AG08395 (cell line): ENCODE measurements around the gene DSPP.
A peak's percentile ranks its signal among the peaks of the same experiment; 100 is the strongest.
"Not testable (repeated sequence)": the region's sequence is repeated elsewhere in the genome, so short reads cannot be mapped to it uniquely, and the experiment has no call there.

Source experiments
- DNase-seq: peaks from one replicate; pipeline ENCODE4 v3.0.0; 2012; ENCODE audit warnings: mixed read lengths, low spot score

DSPP gene

DNA sequence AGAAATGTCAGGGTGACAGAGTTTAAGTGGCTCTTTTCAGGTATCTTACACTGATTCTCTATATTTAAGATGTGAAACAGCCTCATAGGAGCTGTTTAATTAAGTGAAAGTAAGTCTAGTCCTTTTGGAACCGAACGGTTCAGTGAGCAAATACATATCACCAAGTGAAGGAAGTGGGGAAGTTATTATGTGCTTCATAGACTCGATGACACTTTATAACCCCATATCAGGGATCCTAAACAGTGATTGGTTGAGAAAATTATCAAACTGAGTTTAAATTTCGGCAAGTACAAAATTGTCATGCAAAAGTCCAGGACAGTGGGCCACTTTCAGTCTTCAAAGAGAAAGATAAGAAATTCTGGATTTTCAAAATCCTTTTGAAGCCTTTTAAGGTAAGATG is at the start of gene DSPP:
TSS of gene DSPP (plus strand) at position 301 of the 400 bp plus-strand sequence. CDS start 2,380 bp downstream, outside the sequence.
- DNase-seq: no peak

DNA sequence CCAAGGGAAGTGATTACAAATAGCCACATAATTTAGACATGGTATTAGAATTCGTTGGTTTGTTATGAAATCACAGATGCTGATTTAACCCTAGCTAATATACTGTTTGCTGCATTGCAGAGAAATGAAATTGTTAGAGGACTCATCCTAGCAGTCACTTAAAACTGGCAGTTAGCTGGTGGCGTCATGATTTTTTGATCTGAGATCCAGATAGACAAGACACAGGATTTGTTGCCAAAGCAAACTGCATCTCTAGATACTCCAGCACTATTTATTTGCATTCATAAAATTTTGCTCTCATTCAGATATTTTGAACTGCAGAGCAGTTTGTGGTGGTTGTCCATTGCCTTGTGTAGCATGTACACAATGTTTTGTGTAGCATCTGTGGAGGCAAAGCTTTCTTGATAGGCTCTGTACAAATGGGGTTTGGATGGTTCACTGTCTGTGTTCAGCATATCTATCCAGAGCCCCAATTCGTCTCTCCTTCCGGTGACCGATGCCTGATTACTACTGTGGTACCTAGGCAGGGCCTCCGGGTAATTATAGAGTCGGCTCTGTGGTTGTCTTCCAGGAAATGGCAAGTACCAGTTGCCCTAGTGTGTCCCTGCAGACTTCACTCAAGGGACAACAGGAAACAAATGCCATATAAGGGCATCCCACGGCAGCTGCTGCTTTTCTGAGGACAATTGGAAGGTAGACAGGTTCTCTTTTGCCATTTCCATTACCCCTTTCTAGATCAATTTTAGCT is 49.1 kb upstream of the DSPP start:
- DNase-seq: no peak

DNA sequence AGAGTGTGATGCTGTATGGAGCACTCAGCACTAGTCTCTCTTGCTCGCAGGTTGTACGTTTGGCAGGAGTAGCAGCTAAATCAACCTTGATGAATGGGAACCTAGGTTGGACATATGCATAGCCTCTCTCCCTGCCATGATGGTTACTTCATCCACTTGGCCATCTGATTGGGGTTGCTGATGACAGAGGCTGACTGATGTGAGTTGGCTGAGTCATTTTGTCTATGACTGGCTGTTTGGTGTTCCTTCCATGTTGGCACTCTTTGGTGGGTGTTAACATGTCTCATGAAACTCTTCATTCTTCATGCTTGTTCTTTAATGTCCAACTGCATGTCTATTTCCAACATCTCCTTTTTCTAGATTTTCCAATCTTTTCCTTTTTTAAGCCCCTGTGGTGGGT is 47.5 kb upstream of the DSPP start:
- DNase-seq: no peak

DNA sequence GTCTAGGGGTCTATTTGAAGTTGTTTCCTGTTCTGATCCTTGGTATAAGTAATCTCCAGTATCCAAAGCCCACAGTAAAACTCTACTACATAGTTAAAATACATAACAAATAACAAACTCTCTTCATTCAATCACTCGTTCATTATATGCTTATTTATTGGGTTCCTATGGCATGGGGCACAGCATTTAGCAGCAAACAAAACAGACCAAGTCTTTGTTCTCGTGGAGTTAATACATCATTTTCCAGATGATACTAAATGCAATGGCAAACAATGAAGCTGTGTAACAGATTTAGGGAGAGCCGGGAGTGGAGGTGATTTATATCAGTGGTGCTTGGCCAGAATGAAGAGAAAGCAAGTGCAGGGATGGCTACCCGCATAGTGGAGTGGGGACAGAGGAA is 42.6 kb upstream of the DSPP start:
- DNase-seq: no peak

DNA sequence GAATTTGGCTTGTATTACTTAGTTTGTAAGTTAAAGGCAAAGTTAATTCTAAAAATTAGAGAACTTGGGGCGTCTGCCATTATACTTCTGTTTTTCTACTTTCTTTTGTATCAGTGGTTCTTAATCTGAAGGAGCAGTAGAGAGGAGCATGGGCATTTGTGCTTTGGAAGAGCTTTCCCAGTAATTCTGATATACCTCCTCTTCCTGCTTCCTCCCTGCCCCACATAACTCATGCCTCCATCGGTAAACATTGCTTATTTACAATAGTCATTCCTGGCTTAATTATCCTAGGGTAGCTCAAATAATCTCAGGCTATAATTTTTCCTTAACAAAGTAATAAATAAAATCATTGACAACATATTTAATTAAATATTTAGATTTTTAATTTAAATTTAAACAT is 42.1 kb upstream of the DSPP start:
- DNase-seq: no peak

DNA sequence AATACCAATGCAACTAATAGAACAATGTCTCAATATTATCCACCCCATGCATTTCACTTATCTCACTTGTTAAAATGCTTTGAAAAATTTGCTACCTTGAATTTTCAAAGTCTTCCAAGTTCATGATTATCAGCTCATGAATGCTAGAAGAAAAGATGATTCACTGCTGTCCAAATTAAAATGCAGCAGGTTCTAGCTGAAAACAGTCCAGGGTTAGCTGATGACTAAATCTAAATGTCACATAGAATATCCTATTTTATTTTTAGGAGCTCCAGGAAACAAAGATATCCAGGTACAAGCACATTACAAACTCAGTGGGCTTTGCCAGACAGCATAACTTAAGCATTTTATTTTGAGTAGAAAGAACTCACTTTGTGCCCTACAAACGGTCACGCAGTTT is 41.1 kb upstream of the DSPP start:
- no peak for DNase-seq

DNA sequence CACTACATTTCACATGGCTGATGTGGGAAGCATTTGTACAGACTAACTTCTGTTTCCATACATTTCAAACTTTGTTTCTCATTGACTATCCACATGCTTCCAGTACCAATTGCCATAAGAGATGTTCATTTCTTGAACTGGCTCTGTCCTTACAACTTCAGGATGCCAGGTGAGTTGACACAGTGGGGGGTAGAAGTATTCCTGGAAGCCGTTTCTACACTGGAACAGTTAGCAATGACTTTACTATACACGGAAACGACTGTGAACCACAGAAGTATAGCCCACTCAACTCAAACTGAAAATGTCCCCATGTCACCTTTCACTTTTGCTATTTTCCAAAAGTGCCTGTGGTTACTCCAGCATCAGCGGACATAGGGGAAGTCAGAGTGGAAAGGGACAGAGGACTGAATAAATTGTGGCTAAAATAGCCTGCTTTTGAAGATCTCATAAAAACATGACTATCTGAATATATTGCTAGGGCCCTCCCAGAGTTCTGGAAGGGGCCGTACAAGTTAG is 38.0 kb upstream of the DSPP start:
- no peak for DNase-seq

DNA sequence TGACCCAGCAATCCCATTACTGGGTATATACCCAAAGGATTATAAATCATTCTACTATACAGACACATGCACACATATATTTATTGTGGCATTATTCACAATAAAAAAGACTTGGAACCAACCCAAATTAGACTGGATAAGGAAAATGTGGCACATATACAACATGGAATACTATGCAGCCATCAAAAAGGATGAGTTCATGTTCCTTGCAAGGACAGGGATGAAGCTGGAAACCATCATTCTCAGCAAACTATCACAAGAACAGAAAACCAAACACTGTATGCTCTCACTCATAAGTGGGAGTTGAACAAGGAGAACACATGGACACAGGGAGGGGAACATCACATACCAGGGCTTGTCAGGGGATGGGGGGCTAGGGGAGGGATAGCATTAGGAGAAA is 34.0 kb upstream of the DSPP start:
- not testable (repeated sequence) for DNase-seq

DNA sequence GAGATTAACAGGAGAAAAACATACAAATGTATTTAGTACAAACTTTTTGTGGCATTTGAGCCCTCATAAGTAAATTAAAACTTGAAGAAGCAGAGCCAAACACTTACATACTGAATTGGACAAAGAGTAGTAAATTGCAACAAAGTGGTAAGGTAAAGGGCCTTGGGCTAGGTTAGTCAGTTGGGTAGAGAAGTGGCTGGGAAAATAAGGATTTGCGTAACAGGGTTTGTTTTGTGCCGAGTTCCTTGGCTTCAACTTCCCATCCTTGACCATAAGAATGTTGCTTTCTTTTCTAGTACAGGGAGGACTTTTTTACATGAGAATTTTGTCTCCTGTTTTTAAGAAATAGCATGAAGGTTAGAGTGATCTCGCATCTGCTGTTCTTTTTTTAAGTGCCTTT is 33.3 kb upstream of the DSPP start:
- no peak for DNase-seq

DNA sequence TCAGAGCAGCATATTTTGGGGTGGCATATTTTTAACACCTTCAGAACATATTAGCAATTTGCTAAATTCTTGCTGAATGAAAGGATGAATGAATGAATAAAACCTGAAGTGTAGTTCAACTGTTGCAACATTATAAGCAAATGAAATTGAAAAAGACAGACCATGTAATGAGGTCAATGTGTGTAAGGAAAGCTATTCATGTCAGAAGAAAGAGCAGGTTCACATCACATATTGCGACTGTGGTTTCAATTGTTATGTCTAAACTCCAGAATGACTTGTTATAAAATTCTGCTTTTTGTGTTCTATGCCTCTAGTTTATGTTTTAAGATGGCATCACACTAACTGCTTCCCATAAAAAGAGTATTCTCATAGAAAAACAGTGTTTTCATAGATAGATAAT is 32.9 kb upstream of the DSPP start:
- DNase-seq: no peak

DNA sequence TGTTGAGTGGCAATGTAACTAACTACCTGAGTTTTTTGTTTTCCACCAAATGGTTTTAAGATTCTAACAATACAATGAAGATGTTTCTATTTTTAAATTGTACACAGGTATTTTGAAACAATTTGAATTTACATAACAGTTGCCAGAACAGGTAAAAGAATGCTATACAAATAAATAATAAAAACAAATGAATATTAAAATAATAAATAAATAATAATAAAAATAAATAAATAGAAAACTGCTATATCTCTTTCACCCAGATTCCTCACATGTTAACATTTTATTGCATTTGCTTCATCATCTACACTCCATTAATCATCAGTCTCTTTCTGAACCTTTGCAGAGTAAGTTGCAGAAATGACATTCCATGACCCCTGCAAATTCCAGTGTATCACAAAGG is 32.3 kb upstream of the DSPP start:
- no peak for DNase-seq

DNA sequence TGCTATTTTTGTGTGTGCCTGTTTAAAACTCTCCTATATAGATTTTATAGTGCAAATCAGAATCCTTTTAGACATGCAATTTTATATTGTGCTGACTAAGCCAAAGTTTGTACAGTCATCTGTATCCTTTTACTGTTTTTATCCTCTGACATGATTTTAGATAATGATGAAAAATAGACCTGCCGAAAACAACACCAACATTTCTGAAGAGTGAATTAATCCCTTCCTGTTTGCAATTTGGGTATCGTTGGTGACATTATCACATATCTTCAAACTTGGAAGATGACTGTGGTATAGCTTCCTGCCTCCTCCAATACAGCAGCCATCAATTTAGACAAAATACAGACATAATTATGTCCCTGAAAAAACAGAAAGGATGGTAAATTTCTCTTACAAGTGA is 28.9 kb upstream of the DSPP start:
- DNase-seq: no peak

DNA sequence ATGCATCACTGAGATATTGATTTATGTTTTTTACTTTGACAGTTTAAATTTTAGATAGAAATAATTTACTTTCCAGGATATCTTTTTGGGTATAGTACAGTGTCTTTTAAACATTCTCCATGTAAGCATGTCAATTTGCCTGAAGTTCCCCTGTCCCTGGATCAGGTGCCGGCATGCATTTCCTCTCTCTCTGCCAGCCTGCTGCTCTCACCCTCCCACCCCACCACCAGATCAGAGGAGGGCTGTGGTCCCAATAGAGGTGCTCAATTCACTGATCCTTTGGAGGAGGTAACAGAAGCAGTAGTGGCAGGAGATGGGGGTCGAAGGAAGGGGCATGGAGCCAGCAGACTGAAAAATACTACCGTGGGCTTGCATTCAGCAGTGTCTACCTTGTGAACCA is 28.3 kb upstream of the DSPP start:
- DNase-seq: no peak

DNA sequence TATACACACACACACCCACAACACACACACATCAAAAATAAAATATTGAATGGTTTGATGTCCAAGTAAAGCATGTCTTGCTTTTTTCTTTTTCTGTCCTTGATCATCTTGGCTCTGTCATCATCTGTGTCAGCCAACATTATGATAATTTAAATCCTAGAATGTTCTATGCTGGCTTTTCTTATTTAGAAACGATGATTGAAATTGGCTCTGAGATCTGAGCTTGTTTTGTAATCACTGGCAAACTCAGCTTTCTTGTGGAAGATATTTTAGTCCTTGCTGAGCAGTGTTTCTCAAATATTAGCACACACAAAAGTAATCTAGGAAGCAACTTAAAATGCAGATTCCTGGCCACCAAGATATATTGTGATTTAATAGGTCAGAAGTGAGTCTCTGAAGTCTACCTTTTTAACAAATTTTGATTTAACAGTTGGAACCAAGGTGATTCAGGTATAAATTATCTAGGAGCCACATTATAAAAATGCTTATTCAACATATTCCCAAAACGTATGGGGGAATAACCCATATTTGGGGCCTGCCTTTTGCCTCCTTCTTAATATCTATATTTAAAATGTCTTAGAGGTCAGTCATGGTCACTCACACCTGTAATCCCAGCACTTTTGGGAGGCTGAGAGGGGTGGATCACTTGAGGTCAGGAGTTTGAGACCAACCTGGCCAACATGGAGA is 24.0 kb upstream of the DSPP start:
- no peak for DNase-seq

DNA sequence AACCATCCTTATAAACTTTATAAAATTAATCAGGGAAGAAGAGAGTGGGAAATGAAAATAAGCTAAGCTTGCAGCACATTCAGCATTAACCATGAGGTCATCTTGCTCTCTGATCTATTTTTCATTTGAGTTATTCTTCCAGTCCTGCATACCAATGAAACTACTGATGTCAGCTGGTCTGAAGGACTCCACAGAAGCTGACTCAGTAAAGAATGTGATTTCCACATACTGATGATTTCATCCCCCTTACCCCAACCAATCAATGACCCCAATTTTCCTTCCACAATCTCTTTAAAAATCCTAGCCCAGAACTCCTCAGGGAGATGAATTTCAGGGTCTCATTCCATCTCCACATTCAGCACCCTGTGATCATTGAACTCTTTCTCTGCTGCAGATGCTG is 18.8 kb upstream of the DSPP start:
- DNase-seq: peak; percentile 82

DNA sequence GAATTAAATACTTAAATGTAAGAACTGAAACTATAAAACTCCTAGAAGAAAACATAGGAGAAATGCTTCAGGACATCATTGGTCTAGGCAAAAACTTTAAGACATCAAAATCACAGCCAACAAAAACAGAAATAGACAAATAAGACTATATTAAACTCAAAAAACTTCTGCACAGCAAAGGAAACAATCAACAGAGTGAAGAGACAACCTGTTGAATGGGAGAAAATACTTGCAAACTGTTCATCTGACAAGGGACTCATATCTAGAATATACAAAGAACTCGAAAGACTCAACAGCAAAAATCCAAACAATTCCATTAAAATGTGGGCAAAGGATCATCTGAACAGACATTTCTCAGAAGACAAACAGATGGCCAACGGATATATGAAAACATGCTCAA is 16.2 kb upstream of the DSPP start:
- DNase-seq: no peak

DNA sequence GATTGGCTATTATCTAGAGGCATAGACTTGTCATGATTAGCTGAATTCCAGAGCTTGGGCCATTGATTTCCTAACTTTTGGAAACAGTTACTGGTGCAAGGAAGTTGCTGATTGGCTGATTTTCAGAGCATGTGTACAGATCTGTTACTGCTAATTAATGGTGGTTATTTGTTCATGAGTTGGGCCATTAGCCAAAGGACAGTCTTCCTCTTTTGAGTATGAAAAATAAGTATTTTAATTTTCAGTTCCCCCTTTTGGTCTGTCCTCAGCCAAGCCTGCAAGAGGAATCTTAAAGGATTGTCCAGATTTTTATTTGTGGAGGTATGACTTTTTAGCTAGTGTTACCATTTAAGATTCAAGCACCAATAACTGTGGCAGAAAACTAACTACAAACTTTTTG is 7.0 kb upstream of the DSPP start:
- DNase-seq: no peak

DNA sequence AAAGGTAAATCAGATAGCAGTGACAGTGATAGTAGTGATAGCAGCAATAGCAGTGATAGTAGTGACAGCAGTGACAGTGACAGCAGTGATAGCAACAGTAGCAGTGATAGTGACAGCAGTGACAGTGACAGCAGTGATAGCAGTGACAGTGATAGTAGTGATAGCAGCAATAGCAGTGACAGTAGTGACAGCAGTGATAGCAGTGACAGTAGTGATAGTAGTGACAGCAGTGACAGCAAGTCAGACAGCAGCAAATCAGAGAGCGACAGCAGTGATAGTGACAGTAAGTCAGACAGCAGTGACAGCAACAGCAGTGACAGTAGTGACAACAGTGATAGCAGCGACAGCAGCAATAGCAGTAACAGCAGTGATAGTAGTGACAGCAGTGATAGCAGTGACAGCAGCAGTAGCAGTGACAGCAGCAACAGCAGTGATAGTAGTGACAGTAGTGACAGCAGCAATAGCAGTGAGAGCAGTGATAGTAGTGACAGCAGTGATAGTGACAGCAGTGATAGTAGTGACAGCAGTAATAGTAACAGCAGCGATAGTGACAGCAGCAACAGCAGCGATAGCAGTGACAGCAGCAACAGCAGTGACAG is 6.1 kb downstream of the DSPP start:
- DNase-seq: no peak

DNA sequence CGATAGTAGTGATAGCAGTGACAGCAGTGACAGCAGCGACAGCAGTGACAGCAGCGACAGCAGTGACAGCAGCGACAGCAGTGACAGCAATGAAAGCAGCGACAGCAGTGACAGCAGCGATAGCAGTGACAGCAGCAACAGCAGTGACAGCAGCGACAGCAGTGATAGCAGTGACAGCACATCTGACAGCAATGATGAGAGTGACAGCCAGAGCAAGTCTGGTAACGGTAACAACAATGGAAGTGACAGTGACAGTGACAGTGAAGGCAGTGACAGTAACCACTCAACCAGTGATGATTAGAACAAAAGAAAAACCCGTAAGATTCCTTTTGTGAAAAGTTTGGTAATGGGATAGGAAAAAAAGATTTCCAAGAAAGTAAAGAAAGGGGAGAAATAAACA is 7.9 kb downstream of the DSPP start:
- no peak for DNase-seq

DNA sequence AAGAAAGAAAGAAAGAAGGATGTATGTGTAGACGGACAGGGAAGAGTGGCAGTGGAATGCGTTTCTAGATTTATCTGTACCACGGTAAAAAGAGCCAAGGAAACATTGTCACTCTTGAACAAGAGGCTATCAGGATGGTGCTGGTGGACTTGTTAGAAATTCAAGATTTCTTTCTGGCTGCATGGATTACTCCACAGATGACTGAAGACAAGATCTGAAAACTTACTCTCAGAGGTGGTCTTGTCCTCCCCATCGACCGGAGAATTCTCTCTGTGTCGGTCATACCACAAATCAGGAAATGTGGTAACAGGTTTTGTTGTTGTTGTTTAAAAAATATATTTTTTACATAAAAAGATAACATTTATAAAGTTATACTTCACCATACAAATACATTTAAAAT is 11.8 kb downstream of the DSPP start:
- no peak for DNase-seq

DNA sequence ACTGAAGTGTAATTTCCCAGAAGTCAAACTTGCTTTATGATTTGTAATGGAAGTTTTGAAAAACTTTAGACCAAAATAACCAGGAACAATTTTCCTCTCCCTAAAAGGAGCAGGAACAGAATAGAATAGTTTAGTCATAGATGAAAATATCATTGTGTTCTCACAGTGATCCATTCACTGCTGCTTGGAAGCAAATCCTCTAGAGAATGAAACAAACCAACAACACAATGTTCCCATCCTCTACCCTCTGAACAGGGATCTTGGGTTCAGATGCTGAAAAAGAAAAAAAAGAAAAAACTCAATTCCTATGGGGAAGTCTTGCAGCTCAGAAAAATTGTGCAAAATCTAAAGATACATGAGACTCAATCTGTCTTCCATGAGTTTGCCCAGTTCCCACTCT is 12.2 kb downstream of the DSPP start:
- DNase-seq: no peak

DNA sequence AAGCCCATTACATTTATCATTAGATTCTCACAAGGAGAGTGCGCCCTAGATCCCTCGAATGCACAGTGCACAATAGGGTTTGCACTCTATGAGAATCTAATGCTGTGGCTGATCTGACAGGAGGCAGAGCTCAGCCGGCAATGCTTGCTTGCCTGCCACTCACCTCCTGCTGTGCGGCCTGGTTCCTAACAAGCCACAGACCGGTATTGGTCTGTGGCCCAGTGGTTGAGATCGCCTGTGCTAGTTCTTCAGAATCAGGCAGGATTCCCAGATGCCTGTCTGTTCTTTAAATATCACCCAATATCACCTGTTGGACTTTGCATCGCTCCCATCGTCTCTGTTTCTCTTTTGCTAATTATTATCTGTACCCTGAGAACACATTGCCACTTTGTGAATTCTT is 14.0 kb downstream of the DSPP start:
- no peak for DNase-seq

DNA sequence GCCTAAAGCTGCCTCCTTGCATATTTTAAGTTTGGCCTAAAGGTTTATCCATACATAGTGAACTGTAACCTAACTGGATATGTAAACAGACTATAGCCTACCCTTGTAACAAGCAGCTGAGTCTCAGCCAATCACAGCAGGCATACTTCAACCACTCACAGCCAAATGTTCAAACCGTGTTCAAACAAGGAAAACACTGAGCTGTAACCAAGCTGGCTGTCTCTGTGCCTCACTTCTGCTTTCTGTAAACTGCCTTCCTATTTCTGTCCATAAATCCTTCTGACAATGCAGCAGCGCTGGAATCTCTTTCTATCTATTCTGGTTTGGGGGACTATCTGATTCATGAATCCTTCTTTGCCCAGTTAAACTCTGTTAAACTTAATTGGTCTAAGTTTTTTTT is 16.4 kb downstream of the DSPP start:
- DNase-seq: no peak
